Lung (tissue), 12 donors: ENCODE results near the gene NPTN. TPM values are rescaled to one million over a fixed set of nuclear protein-coding genes. Genes with fewer than 3 reads are reported as not detected.

Experiments
- ATAC-seq: fragments of 200-7000 bp; cut with Tn5 transposase; one replicate; pipeline ENCODE4 v1.9.1; 2020; ENCODE audit warnings: moderate number of reproducible peaks; ENCODE audit not compliant: insufficient read depth, low FRiP score
- DNase-seq, 3 donors: peaks; one replicate each; pipeline ENCODE4 v3.0.0-alpha.2; 2013 to 2017
- H3K27ac ChIP-seq, 2 donors: one replicate each; pipeline ENCODE4 v1.5.1; 2013; ENCODE audit warnings: mild to moderate bottlenecking in 2 of 2, moderate library complexity in 2 of 2, control low read depth in 1 of 2, inconsistent platforms in 1 of 2, low read depth in 1 of 2, low read length in 1 of 2
- H3K27me3 ChIP-seq, 3 donors: one replicate each; pipeline ENCODE4 v1.5.1; 2013; ENCODE audit warnings: low read length in 2 of 3; ENCODE audit not compliant: control insufficient read depth in 3 of 3, insufficient read depth in 3 of 3
- H3K36me3 ChIP-seq, 4 donors: one replicate each; pipeline ENCODE4 v1.5.1; 2013; ENCODE audit warnings: low read length in 4 of 4, mild to moderate bottlenecking in 1 of 4, moderate library complexity in 1 of 4; ENCODE audit not compliant: control insufficient read depth in 4 of 4, insufficient read depth in 4 of 4
- H3K4me1 ChIP-seq, 5 donors: one replicate each; pipeline ENCODE4 v1.5.1; 2013; ENCODE audit warnings: low read length in 5 of 5, mild to moderate bottlenecking in 2 of 5, moderate library complexity in 1 of 5; ENCODE audit not compliant: control insufficient read depth in 5 of 5, insufficient read depth in 5 of 5
- H3K4me3 ChIP-seq: one replicate; pipeline ENCODE4 v1.5.1; 2013; ENCODE audit warnings: mild to moderate bottlenecking, control low read depth, moderate library complexity
- H3K9ac ChIP-seq, 2 donors: one replicate each; pipeline ENCODE4 v1.5.1; 2013; ENCODE audit warnings: low read length in 2 of 2, control low read depth in 1 of 2; ENCODE audit not compliant: insufficient read depth in 1 of 2
- H3K9me3 ChIP-seq, 4 donors: one replicate each; pipeline ENCODE4 v1.5.1; 2013; ENCODE audit warnings: low read length in 3 of 4, mild to moderate bottlenecking in 1 of 4, moderate library complexity in 1 of 4; ENCODE audit not compliant: control insufficient read depth in 4 of 4, insufficient read depth in 3 of 4
- CTCF ChIP-seq: IDR thresholded peaks from 2 replicates; pipeline ENCODE4 v1.5.1; 2012; ENCODE audit warnings: mild to moderate bottlenecking; ENCODE audit errors: control extremely low read depth, extremely low read depth
- WGBS, 2 donors: extraction: QIAGEN DNeasy Blood & Tissue Kit; methylation state at CpG; one replicate each; pipeline ENCODE4 v1.1.7; 2013; 5-methylcytosine and 5-hydroxymethylcytosine counted together
- polyA plus RNA-seq, 2 donors: library from polyadenylated mRNA; stranded (reverse); fragments of 200-250 nt; gene quantifications; one replicate each; pipeline ENCODE4 v1.2.1, GENCODE V29; 2013
- total RNA-seq, 2 donors: library from RNA; depleted of rRNA in 1 of 2; stranded (reverse); fragments of >200 nt in 1 of 2; gene quantifications; one replicate each; pipeline ENCODE4 v1.2.1, GENCODE V29; 2014 to 2021
- donor health status: control.
- donor health status: control.
- donor health status: Bipolar disorder and iron deficiency.
- donor health status: healthy.
- donor health status: DM: yes; HTN: yes; CAD: no.

The NPTN gene
- total and polyA plus RNA-seq, 4 donors: 34.1 to 148 (median 122) TPM

- Histone ChIP-seq H3K27me3 (peaks cover 0 to 5% (median 0%) of the 10 kb centered on the region in 3 donors), H3K9me3 (no peaks in the 10 kb centered on the region), H3K4me1 (no peaks in the 10 kb centered on the region), H3K4me3 (no peak overlapping the region), H3K36me3 (no peaks in the 10 kb centered on the region), H3K27ac (no peak overlapping the region), H3K9ac (no peak overlapping the region)
- TF ChIP-seq CTCF: no peak
- DNase-seq (no peak), ATAC-seq (no peak)
These were observed 91.7 kb downstream of the NPTN start for GRCh38 chr15:73541479-73541878.

DNA sequence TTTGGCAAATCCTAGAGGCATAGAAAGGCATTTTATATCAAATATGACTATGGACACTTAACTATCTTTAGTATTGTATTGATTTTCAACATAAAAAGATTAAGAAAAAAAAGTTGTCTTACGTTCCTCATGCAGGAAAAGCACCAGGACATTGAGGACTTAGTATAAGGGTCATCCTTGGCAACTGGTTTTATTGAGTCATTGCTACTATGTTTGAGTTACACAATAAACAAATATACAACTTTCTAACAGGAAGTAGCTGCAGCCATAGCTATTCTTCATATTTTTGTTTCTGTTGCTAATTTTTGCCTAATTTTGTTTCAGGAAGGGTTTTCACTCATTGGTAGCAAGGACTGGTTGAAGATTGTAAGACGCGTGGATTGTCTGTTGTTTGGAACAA is 93.0 kb downstream of the NPTN start:
- DNase-seq (no peak), ATAC-seq (no peak)
- 69% methylated on average over 3 of the region's 3 CpGs for WGBS, 2 donors
- Histone ChIP-seq H3K4me3 (no peak overlapping the region), H3K9ac (no peak overlapping the region), H3K36me3 (no peaks in the 10 kb centered on the region), H3K9me3 (no peaks in the 10 kb centered on the region), H3K4me1 (no peaks in the 10 kb centered on the region), H3K27me3 (peaks cover 0 to 5% (median 0%) of the 10 kb centered on the region in 3 donors), H3K27ac (no peak overlapping the region)
- TF ChIP-seq CTCF: no peak

DNA sequence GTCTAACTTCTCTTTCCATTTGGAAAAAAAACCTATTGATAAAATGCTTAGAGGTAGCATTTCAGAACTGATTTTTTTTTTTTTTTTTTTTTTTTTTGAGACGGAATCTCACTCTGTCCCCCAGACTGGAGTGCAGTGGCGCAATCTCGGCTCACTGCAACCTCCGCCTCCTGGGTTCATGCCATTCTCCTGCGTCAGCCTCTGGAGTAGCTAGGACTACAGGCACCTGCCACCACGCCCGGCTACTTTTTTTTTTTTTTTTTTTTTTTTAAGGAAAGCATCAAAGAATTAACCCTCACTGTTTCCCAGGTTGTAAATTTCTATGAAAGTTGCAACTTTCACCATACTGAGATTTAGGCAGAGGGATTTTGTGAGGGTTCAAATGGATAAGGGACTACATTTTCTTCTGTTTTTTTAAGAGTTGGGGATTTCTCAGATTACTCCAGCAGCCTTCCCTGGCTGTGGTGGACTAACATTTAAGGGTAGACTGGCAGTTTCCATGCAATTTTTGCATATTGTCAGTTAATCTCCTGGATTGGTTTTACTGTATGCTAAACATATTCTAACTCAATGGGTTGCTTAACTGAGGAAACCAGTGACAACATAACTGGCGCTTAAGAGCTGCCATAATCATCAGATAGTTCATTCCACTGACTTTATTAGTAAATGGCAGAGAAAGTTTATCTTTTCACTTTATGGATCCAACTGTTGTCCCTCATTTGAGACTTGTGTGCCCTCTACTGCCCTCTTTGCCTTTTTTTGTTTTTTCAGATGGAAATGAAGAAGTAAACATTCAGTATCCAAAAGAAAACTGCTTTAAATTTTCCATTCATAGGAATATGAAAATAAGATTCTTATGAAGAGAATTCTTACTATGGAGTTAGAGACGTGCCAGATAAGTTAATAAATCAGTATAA is 93.7 kb downstream of the NPTN start:
- Histone ChIP-seq H3K9me3 (no peaks in the 10 kb centered on the region), H3K4me3 (no peak overlapping the region), H3K9ac (no peak overlapping the region), H3K27me3 (peaks cover 0 to 5% (median 0%) of the 10 kb centered on the region in 3 donors), H3K4me1 (no peaks in the 10 kb centered on the region), H3K27ac (no peak overlapping the region), H3K36me3 (no peaks in the 10 kb centered on the region)
- ATAC-seq: no peak
- no peak for TF ChIP-seq CTCF
- DNase-seq: no peak
- WGBS, 2 donors: 69 to 83% methylated on average over 9 of the region's 9 CpGs
